Vagina (tissue), 2 donors: ENCODE data around the gene EPB41.

Source experiments
- POLR2A ChIP-seq, 2 donors: fragments of 450-650 bp; IDR thresholded peaks; one replicate each; pipeline ENCODE4 v1.6.1; 2017; ENCODE audit warnings: antibody characterized with exemption in 2 of 2, mild to moderate bottlenecking in 2 of 2, moderate library complexity in 2 of 2
- TF ChIP-seq, protein P1 (sequence below), 3 experiments: fragments of 450-650 bp in 2 of 3; fragments of 200-600 bp in 1 of 3; sonication (generic) in 1 of 3; IDR thresholded peaks; one replicate each; pipeline ENCODE4 v1.5.1; 2017 to 2019; ENCODE audit warnings: antibody characterized with exemption in 3 of 3, mild to moderate bottlenecking in 2 of 3, moderate library complexity in 2 of 3

DNA sequence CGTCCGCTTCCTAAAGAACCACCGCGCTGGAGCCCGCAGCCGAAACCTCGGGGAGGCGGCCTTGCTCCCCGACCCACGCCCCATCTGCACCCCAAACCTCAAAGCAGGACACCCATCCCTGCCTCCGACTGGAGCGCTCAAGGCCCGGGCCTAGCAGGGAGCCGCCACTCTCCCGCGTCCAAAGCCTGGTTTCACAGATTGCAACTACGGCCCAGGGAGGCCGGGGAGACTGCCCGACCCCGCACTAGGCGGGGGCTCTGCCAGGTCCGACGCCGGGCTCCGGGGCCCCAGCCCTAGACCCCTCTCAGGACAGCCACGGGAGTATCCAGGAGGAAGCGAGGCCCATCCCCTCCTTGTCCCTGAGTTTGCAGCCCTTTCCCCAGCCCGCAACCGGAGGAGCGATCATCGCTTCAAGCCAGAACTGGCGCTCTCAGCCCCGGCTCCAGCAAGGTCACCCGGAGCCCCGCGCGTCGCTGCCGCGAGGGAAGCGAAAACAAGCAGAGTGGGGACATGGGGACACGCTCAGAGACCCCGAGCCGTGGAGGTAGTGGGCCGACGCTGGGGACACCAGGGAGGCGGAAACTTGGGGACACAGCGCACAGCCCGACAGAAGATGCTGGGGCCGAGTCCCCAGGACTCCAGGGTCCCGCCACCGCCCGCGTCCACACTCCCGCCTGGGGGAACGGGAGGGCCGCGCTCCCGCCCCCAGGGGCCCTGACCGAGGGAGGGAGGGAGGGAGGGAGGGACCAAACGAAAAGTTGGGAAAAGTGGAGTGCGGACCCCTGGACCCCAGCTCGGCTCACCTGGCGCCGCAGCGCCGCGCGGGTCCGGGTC, 208.9 kb downstream of the EPB41 start:
- TF ChIP-seq, protein P1, sequence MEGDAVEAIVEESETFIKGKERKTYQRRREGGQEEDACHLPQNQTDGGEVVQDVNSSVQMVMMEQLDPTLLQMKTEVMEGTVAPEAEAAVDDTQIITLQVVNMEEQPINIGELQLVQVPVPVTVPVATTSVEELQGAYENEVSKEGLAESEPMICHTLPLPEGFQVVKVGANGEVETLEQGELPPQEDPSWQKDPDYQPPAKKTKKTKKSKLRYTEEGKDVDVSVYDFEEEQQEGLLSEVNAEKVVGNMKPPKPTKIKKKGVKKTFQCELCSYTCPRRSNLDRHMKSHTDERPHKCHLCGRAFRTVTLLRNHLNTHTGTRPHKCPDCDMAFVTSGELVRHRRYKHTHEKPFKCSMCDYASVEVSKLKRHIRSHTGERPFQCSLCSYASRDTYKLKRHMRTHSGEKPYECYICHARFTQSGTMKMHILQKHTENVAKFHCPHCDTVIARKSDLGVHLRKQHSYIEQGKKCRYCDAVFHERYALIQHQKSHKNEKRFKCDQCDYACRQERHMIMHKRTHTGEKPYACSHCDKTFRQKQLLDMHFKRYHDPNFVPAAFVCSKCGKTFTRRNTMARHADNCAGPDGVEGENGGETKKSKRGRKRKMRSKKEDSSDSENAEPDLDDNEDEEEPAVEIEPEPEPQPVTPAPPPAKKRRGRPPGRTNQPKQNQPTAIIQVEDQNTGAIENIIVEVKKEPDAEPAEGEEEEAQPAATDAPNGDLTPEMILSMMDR (IDR thresholded peaks at IDR 0.05), result no peak
- no peak for TF ChIP-seq POLR2A (IDR thresholded peaks at IDR 0.05)
